Measurements from ENCODE around the gene TMEM245. TPM values are rescaled to one million over a fixed set of nuclear protein-coding genes. Genes with fewer than 3 reads are reported as not detected.

Gene TMEM245
- total RNA-seq, 1 donor from 2014 or later, result 43.8 TPM

DNA sequence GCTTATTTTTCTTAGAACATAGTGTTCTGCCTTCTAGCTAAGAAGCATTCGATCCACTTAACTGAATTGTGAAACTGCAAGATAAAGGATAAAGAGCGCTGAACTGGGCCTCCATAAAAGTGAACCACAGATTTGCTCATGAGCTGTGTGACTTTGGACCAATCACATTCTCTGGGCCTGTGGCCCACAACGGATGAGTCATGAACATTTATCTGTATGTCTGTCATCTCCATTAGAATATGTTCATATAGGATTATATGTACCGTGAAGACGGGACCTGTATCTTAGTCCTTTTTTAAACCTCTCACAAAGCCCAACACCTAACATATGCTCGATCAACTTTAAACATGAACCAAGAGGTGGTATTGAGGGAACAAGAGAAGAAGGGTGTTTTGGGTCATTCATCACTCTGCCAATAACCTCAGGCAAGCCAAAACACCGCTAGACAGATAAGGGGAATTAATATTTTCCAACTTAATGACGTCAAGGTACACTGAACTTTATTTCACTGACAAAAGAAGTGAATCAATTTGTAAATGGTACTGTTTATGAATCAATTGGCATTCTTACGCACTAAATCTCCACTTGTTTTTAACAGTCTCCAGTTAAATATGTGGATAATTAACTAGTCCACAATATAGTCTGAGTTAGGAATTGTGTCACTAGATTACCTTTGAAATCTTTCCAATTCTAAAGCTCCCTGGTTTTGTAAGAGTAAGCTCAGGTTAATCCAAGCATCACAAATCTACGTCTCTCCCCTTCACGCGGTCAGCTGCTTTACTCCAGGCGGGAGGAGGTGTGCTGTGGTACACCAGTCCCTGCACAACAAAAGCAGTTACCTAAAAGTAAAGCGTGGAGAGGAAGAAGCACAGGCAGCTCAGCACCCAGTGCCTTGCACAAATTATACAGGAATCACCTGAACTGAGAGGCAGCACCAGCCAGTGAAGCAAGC lies 1.6 kb downstream of the TMEM245 start:
- H3K27me3 Mint-ChIP-seq (ENCODE audit: low read depth), result no peaks in the 10 kb centered on the region
- H3K36me3 Mint-ChIP-seq (ENCODE audit: low read depth), result no peaks in the 10 kb centered on the region
- TF ChIP-seq, protein P1, sequence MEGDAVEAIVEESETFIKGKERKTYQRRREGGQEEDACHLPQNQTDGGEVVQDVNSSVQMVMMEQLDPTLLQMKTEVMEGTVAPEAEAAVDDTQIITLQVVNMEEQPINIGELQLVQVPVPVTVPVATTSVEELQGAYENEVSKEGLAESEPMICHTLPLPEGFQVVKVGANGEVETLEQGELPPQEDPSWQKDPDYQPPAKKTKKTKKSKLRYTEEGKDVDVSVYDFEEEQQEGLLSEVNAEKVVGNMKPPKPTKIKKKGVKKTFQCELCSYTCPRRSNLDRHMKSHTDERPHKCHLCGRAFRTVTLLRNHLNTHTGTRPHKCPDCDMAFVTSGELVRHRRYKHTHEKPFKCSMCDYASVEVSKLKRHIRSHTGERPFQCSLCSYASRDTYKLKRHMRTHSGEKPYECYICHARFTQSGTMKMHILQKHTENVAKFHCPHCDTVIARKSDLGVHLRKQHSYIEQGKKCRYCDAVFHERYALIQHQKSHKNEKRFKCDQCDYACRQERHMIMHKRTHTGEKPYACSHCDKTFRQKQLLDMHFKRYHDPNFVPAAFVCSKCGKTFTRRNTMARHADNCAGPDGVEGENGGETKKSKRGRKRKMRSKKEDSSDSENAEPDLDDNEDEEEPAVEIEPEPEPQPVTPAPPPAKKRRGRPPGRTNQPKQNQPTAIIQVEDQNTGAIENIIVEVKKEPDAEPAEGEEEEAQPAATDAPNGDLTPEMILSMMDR (IDR thresholded peaks at IDR 0.05), result no peak
- peak overlapping the region; percentile 81 for H3K27ac Mint-ChIP-seq (ENCODE audit: unreplicated experiment)
- peak overlapping the region; percentile 86 for H3K4me3 Mint-ChIP-seq (ENCODE audit: unreplicated experiment)
- no peaks in the 10 kb centered on the region for H3K9me3 Mint-ChIP-seq (ENCODE audit: low read depth)
- H3K4me1 Mint-ChIP-seq (ENCODE audit: low read depth), result peaks cover 52% of the 10 kb centered on the region
- no peak for DNase-seq (ENCODE audit: low spot score)

DNA sequence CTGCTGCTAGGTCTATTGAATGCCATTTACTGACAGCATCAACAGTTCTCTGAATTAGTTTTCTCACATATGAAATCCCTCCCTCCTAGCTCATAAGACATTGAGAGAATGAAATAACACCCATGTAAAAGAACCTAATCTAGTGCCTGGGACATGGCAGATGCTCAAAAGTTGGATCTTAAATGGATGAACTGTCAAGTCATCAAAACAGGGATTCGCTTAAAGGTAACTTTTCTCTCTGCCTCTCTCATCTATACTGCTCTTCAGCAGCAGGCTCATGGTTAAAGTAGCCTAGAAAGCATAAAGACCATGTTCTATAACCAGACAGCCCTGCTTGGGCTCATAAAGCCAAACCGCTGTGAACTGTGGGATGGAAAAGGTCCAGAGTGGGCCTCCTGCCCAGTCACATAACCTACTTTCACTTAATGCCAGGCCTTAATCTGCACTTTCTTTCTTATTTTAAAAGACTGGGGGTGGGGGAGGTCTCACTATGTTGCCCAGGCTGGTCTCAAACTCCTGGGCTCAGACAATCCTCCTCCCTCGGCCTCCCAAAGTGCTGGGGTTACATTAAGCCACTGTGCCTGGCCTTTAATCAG lies 3.7 kb downstream of the TMEM245 start:
- no peaks in the 10 kb centered on the region for H3K36me3 Mint-ChIP-seq (ENCODE audit: low read depth)
- H3K4me1 Mint-ChIP-seq (ENCODE audit: low read depth), result peaks cover 73% of the 10 kb centered on the region
- TF ChIP-seq, protein P1 (IDR thresholded peaks at IDR 0.05), result no peak
- H3K27me3 Mint-ChIP-seq (ENCODE audit: low read depth), result no peaks in the 10 kb centered on the region
- H3K4me3 Mint-ChIP-seq (ENCODE audit: unreplicated experiment), result no peak overlapping the region
- DNase-seq (ENCODE audit: low spot score), result no peak
- H3K9me3 Mint-ChIP-seq (ENCODE audit: low read depth), result no peaks in the 10 kb centered on the region
- peak overlapping the region; percentile 29 for H3K27ac Mint-ChIP-seq (ENCODE audit: unreplicated experiment)

DNA sequence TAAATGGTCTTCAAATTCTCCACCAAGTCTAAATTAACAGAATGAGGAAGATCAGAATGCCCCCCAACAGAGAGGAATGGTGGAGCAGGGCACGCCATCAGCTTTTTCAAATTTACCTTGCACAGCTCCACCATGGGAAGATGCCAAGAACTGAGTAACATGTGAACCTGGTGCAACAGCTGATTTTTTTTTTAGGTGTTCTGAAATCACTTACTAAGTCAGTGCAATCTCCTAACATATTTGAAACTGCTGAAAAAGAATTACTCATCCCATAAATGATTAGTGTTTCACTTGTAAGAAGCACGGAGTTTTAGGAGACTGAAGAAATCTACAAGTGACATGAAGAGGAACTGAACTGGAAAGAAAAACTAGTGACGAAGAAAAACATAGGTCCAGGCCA lies 5.1 kb downstream of the TMEM245 start:
- no peaks in the 10 kb centered on the region for H3K36me3 Mint-ChIP-seq (ENCODE audit: low read depth)
- H3K9me3 Mint-ChIP-seq (ENCODE audit: low read depth), result no peaks in the 10 kb centered on the region
- H3K27me3 Mint-ChIP-seq (ENCODE audit: low read depth), result no peaks in the 10 kb centered on the region
- H3K4me1 Mint-ChIP-seq (ENCODE audit: low read depth), result peaks cover 84% of the 10 kb centered on the region
- no peak for DNase-seq (ENCODE audit: low spot score)
- H3K4me3 Mint-ChIP-seq (ENCODE audit: unreplicated experiment), result no peak overlapping the region
- H3K27ac Mint-ChIP-seq (ENCODE audit: unreplicated experiment), result peak overlapping the region; percentile 78
- TF ChIP-seq, protein P1 (IDR thresholded peaks at IDR 0.05), result no peak

DNA sequence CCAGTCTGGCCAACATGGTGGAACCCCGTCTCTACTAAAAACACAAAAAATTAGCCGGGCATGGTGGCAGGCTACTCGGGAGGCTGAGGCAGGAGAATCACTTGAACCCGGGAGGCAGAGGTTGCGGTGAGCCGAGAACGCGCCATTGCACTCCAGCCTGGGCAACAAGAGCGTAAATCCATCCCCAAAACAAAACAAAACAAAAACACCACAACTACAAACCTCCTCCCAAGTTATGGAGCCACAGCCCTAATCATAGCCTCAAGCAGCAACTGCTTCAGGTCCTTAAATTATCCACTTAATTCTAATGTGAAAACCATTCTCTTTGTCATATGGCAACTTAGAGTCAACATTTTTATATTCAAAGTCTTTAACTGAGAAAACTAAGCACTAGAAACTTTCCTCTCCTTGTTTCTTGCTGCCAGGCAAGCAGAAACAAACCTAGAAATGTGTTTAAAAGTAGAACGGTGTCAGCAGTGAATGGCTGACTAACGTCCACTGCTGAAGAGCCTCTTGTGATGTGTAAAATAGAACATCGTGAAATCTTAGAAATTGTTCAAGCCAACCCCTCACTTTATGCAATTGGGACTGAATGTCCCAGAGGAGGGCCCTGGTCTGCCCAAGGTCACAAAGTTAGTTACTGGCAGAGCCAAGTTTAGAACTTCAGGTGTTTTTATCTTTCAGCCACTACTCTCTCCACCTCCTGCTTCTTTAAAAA lies 5.7 kb downstream of the TMEM245 start:
- Mint-ChIP-seq H3K27me3 (ENCODE audit: low read depth) (no peaks in the 10 kb centered on the region), H3K9me3 (ENCODE audit: low read depth) (no peaks in the 10 kb centered on the region), H3K27ac (ENCODE audit: unreplicated experiment) (peak overlapping the region; percentile 78), H3K36me3 (ENCODE audit: low read depth) (no peaks in the 10 kb centered on the region), H3K4me3 (ENCODE audit: unreplicated experiment) (no peak overlapping the region), H3K4me1 (ENCODE audit: low read depth) (peaks cover 90% of the 10 kb centered on the region)
- no peak for DNase-seq (ENCODE audit: low spot score)
- TF ChIP-seq, protein P1 (IDR thresholded peaks at IDR 0.05), result no peak

DNA sequence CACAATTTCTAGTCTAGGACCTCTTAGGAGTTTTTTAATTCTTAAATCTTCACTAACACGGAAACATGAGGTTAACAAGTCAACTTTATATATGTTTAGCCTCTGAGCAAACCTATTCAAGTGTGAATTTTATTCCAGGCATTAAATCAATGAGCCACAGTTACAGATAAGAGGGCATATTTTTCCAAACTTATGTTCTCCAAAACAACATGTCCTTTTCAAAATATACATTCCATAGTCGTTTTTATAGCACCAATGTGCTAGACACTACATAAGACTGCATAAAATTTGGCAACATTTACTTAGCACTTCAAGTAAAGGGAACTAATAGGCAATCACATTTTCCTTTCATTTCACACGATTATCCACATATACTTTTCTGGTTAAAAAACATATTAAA lies 6.5 kb downstream of the TMEM245 start:
- H3K27ac Mint-ChIP-seq (ENCODE audit: unreplicated experiment), result peak overlapping the region; percentile 78

More for the DNA sequence above, 6.5 kb downstream of the TMEM245 start:
- peaks cover 92% of the 10 kb centered on the region for H3K4me1 Mint-ChIP-seq (ENCODE audit: low read depth)
- no peaks in the 10 kb centered on the region for H3K27me3 Mint-ChIP-seq (ENCODE audit: low read depth)
- DNase-seq (ENCODE audit: low spot score), result no peak
- H3K4me3 Mint-ChIP-seq (ENCODE audit: unreplicated experiment), result no peak overlapping the region
- no peaks in the 10 kb centered on the region for H3K36me3 Mint-ChIP-seq (ENCODE audit: low read depth)
- no peaks in the 10 kb centered on the region for H3K9me3 Mint-ChIP-seq (ENCODE audit: low read depth)
- TF ChIP-seq, protein P1 (IDR thresholded peaks at IDR 0.05), result no peak
